Naive B cell (primary cell): Measurements from ENCODE around the gene PRLR. TPM values are rescaled to one million over a fixed set of nuclear protein-coding genes. Genes with fewer than 3 reads are reported as not detected.

Source experiments
- ATAC-seq, 2 donors: fragments of 150-1000 bp; cut with Tn5 transposase; 2 replicates each; pipeline ENCODE4 v1.10.0; 2021; ENCODE audit warnings: low read depth in 2 of 2, mild to moderate bottlenecking in 2 of 2, moderate library complexity in 2 of 2
- DNase-seq: peaks from one replicate; pipeline ENCODE4 v3.0.0; 2022
- H3K27ac Mint-ChIP-seq, 6 donors: one replicate each; pipeline ENCODE4 v1.8.0; 2020 to 2022; ENCODE audit warnings: mild to moderate bottlenecking in 6 of 6, mixed read lengths in 6 of 6, moderate library complexity in 5 of 6, inconsistent platforms in 2 of 6
- H3K27me3 Mint-ChIP-seq, 3 donors: one replicate each; pipeline ENCODE4 v1.8.0; 2021 to 2022; ENCODE audit warnings: mixed read lengths in 3 of 3, mild to moderate bottlenecking in 1 of 3
- H3K36me3 Mint-ChIP-seq, 2 donors: one replicate each; pipeline ENCODE4 v1.8.0; 2020 to 2022; ENCODE audit warnings: mixed read lengths in 2 of 2, inconsistent platforms in 1 of 2, mild to moderate bottlenecking in 1 of 2
- H3K4me1 Mint-ChIP-seq, 3 donors: one replicate each; pipeline ENCODE4 v1.8.0; 2020 to 2022; ENCODE audit warnings: mixed read lengths in 3 of 3, inconsistent platforms in 1 of 3, mild to moderate bottlenecking in 1 of 3, moderate library complexity in 1 of 3
- H3K4me3 Mint-ChIP-seq, 8 donors: one replicate each; pipeline ENCODE4 v1.8.0; 2020 to 2022; ENCODE audit warnings: mild to moderate bottlenecking in 8 of 8, mixed read lengths in 8 of 8, moderate library complexity in 8 of 8, inconsistent platforms in 2 of 8
- H3K9me3 Mint-ChIP-seq, 7 donors: one replicate each; pipeline ENCODE4 v1.8.0; 2020 to 2022; ENCODE audit warnings: mixed read lengths in 7 of 7, mild to moderate bottlenecking in 5 of 7, inconsistent platforms in 2 of 7, moderate library complexity in 1 of 7
- polyA plus RNA-seq, 6 donors: library from polyadenylated mRNA; unstranded; fragments of 300-500 nt; fragmentation: Illumina TruSeq; gene quantifications; one replicate each; pipeline ENCODE4 v1.2.3, GENCODE V29; 2021; ENCODE audit warnings: low read depth in 6 of 6

PRLR gene
- polyA plus RNA-seq, 6 donors from 2014 or later: not detected

- Mint-ChIP-seq H3K27ac (no peak overlapping the region), H3K36me3 (no peaks in the 10 kb centered on the region), H3K4me3 (no peak overlapping the region), H3K27me3 (peaks cover 0 to 6% (median 3%) of the 10 kb centered on the region in 3 donors), H3K9me3 (peaks cover 0 to 3% (median 0%) of the 10 kb centered on the region in 7 donors), H3K4me1 (no peaks in the 10 kb centered on the region)
- DNase-seq (no peak), ATAC-seq (no peak)
These were observed 70.9 kb downstream of the PRLR start for GRCh38 chr5:35159370-35159742.

GRCh38 chr5:35158622-35159369 is 71.5 kb downstream of the PRLR start:
- H3K4me3 Mint-ChIP-seq: no peak overlapping the region
- no peak overlapping the region for H3K27ac Mint-ChIP-seq
- H3K9me3 Mint-ChIP-seq: peaks cover 0 to 3% (median 0%) of the 10 kb centered on the region in 7 donors
- H3K36me3 Mint-ChIP-seq: no peaks in the 10 kb centered on the region
- ATAC-seq (no peak), DNase-seq (no peak)
- H3K27me3 Mint-ChIP-seq: peaks cover 0 to 6% (median 3%) of the 10 kb centered on the region in 3 donors
- H3K4me1 Mint-ChIP-seq: no peaks in the 10 kb centered on the region

- Mint-ChIP-seq H3K27ac (no peak overlapping the region), H3K4me1 (peaks cover 0 to 5% (median 0%) of the 10 kb centered on the region in 3 donors), H3K4me3 (no peak overlapping the region), H3K36me3 (no peaks in the 10 kb centered on the region), H3K27me3 (peaks cover 0 to 6% (median 3%) of the 10 kb centered on the region in 3 donors), H3K9me3 (peaks cover 0 to 3% (median 0%) of the 10 kb centered on the region in 7 donors)
- no peak for ATAC-seq
- DNase-seq: no peak
These were observed 72.1 kb downstream of the PRLR start for GRCh38 chr5:35158204-35158603.

GRCh38 chr5:35153375-35153932 is 76.8 kb downstream of the PRLR start:
- Mint-ChIP-seq H3K27ac (no peak overlapping the region), H3K36me3 (no peaks in the 10 kb centered on the region), H3K27me3 (peaks cover 0 to 6% (median 3%) of the 10 kb centered on the region in 3 donors), H3K4me1 (peaks cover 0 to 5% (median 0%) of the 10 kb centered on the region in 3 donors), H3K4me3 (no peak overlapping the region), H3K9me3 (peaks cover 0 to 3% (median 0%) of the 10 kb centered on the region in 7 donors)
- ATAC-seq (peak; percentile 42 to 51), DNase-seq (no peak)

- DNase-seq (no peak), ATAC-seq (no peak)
- Mint-ChIP-seq H3K36me3 (no peaks in the 10 kb centered on the region), H3K4me1 (peaks cover 0 to 5% (median 0%) of the 10 kb centered on the region in 3 donors), H3K27me3 (peaks cover 0 to 12% (median 3%) of the 10 kb centered on the region in 3 donors), H3K9me3 (peaks cover 0 to 3% (median 0%) of the 10 kb centered on the region in 7 donors), H3K27ac (no peak overlapping the region), H3K4me3 (no peak overlapping the region)
These were observed 77.6 kb downstream of the PRLR start for GRCh38 chr5:35152733-35153132.

- H3K36me3 Mint-ChIP-seq: no peaks in the 10 kb centered on the region
- no peak overlapping the region for H3K27ac Mint-ChIP-seq
- H3K4me3 Mint-ChIP-seq: no peak overlapping the region
- peaks cover 0 to 5% (median 0%) of the 10 kb centered on the region in 3 donors for H3K4me1 Mint-ChIP-seq
- H3K9me3 Mint-ChIP-seq: peaks cover 0 to 3% (median 0%) of the 10 kb centered on the region in 7 donors
- DNase-seq: no peak
- peaks cover 6 to 17% (median 12%) of the 10 kb centered on the region in 3 donors for H3K27me3 Mint-ChIP-seq
- ATAC-seq: no peak
These were observed 79.0 kb downstream of the PRLR start for GRCh38 chr5:35151146-35151920.

GRCh38 chr5:35149041-35149440 is 81.2 kb downstream of the PRLR start:
- no peak overlapping the region for H3K27ac Mint-ChIP-seq
- no peak overlapping the region for H3K4me3 Mint-ChIP-seq
- ATAC-seq (no peak), DNase-seq (no peak)
- no peaks in the 10 kb centered on the region for H3K9me3 Mint-ChIP-seq
- peaks cover 9 to 23% (median 22%) of the 10 kb centered on the region in 3 donors for H3K27me3 Mint-ChIP-seq
- peaks cover 0 to 3% of the 10 kb centered on the region in 2 donors for H3K36me3 Mint-ChIP-seq
- H3K4me1 Mint-ChIP-seq: peaks cover 0 to 5% (median 0%) of the 10 kb centered on the region in 3 donors

GRCh38 chr5:35146406-35146805 is 83.9 kb downstream of the PRLR start:
- DNase-seq: no peak
- Mint-ChIP-seq H3K4me1 (no peaks in the 10 kb centered on the region), H3K27me3 (peaks cover 21 to 39% (median 22%) of the 10 kb centered on the region in 3 donors), H3K27ac (no peak overlapping the region), H3K4me3 (no peak overlapping the region), H3K9me3 (peaks cover 0 to 4% (median 0%) of the 10 kb centered on the region in 7 donors), H3K36me3 (peaks cover 0 to 5% of the 10 kb centered on the region in 2 donors)
- no peak for ATAC-seq

GRCh38 chr5:35145691-35146317 is 84.5 kb downstream of the PRLR start:
- Mint-ChIP-seq H3K4me3 (no peak overlapping the region), H3K27ac (no peak overlapping the region), H3K4me1 (no peaks in the 10 kb centered on the region), H3K9me3 (peaks cover 0 to 4% (median 0%) of the 10 kb centered on the region in 7 donors), H3K36me3 (peaks cover 0 to 5% of the 10 kb centered on the region in 2 donors), H3K27me3 (peaks cover 21 to 44% (median 22%) of the 10 kb centered on the region in 3 donors)
- DNase-seq (no peak), ATAC-seq (no peak)

- Mint-ChIP-seq H3K36me3 (peaks cover 0 to 5% of the 10 kb centered on the region in 2 donors), H3K27me3 (peaks cover 21 to 44% (median 22%) of the 10 kb centered on the region in 3 donors), H3K4me3 (no peak overlapping the region), H3K9me3 (peaks cover 0 to 4% (median 0%) of the 10 kb centered on the region in 7 donors), H3K4me1 (no peaks in the 10 kb centered on the region), H3K27ac (no peak overlapping the region)
- ATAC-seq: no peak
- DNase-seq: no peak
These were observed 85.3 kb downstream of the PRLR start for GRCh38 chr5:35145012-35145411.

GRCh38 chr5:35143841-35144240 is 86.4 kb downstream of the PRLR start:
- Mint-ChIP-seq H3K4me3 (no peak overlapping the region), H3K4me1 (no peaks in the 10 kb centered on the region), H3K9me3 (peaks cover 0 to 4% (median 0%) of the 10 kb centered on the region in 7 donors), H3K36me3 (peaks cover 0 to 5% of the 10 kb centered on the region in 2 donors), H3K27ac (no peak overlapping the region), H3K27me3 (peaks cover 21 to 44% (median 22%) of the 10 kb centered on the region in 3 donors)
- ATAC-seq (no peak), DNase-seq (no peak)

- H3K27me3 Mint-ChIP-seq: peaks cover 9 to 36% (median 19%) of the 10 kb centered on the region in 3 donors
- H3K4me1 Mint-ChIP-seq: no peaks in the 10 kb centered on the region
- ATAC-seq: no peak
- peaks cover 0 to 4% (median 0%) of the 10 kb centered on the region in 7 donors for H3K9me3 Mint-ChIP-seq
- peaks cover 0 to 5% of the 10 kb centered on the region in 2 donors for H3K36me3 Mint-ChIP-seq
- no peak for DNase-seq
- H3K27ac Mint-ChIP-seq: no peak overlapping the region
- H3K4me3 Mint-ChIP-seq: no peak overlapping the region
These were observed 88.5 kb downstream of the PRLR start for GRCh38 chr5:35141739-35142138.

- ATAC-seq (no peak), DNase-seq (no peak)
- H3K27ac Mint-ChIP-seq: no peak overlapping the region
- peaks cover 10 to 19% (median 15%) of the 10 kb centered on the region in 3 donors for H3K27me3 Mint-ChIP-seq
- no peak overlapping the region for H3K4me3 Mint-ChIP-seq
- H3K4me1 Mint-ChIP-seq: no peaks in the 10 kb centered on the region
- no peaks in the 10 kb centered on the region for H3K36me3 Mint-ChIP-seq
- H3K9me3 Mint-ChIP-seq: peaks cover 0 to 4% (median 0%) of the 10 kb centered on the region in 7 donors
These were observed 92.1 kb downstream of the PRLR start for GRCh38 chr5:35138232-35138631.
